Small intestine (tissue), 7 donors: ENCODE data around the gene NOC2L. TPM values are rescaled to one million over a fixed set of nuclear protein-coding genes. Genes with fewer than 3 reads are reported as not detected.

ENCODE experiments used
- DNase-seq, 2 donors: peaks; one replicate each; pipeline versions ENCODE4 v3.0.0 to v3.0.0-alpha.2; 2013
- FAIRE-seq: peaks from 2 replicates; lab custom pipeline; 2012; peaks lifted over from hg19 to GRCh38; lab: Jason Lieb, UNC
- H3K27ac ChIP-seq, 3 donors: one replicate each; pipeline ENCODE4 v1.5.1; 2013; ENCODE audit warnings: low read length in 2 of 3, mild to moderate bottlenecking in 2 of 3, control low read depth in 1 of 3, inconsistent platforms in 1 of 3, low read depth in 1 of 3, moderate library complexity in 1 of 3
- H3K27me3 ChIP-seq, 3 donors: one replicate each; pipeline ENCODE4 v1.6.1; 2013; ENCODE audit warnings: low read length in 3 of 3, inconsistent platforms in 1 of 3; ENCODE audit not compliant: control insufficient read depth in 3 of 3, insufficient read depth in 3 of 3
- H3K36me3 ChIP-seq, 3 donors: one replicate each; pipeline ENCODE4 v1.6.1; 2013; ENCODE audit warnings: low read length in 3 of 3, inconsistent platforms in 1 of 3, low read depth in 1 of 3, mild to moderate bottlenecking in 1 of 3, moderate library complexity in 1 of 3; ENCODE audit not compliant: control insufficient read depth in 3 of 3, insufficient read depth in 2 of 3
- H3K4me1 ChIP-seq, 3 donors: one replicate each; pipeline ENCODE4 v1.6.1; 2013; ENCODE audit warnings: low read length in 2 of 3, inconsistent platforms in 1 of 3, low read depth in 1 of 3, mild to moderate bottlenecking in 1 of 3, moderate library complexity in 1 of 3; ENCODE audit not compliant: control insufficient read depth in 3 of 3, insufficient read depth in 2 of 3
- H3K4me3 ChIP-seq, 3 donors: one replicate each; pipeline ENCODE4 v1.5.1; 2013; ENCODE audit warnings: low read length in 3 of 3, control low read depth in 1 of 3, inconsistent platforms in 1 of 3, low read depth in 1 of 3, mild to moderate bottlenecking in 1 of 3, moderate library complexity in 1 of 3
- H3K9me3 ChIP-seq, 2 donors: one replicate each; pipeline ENCODE4 v1.6.1; 2013; ENCODE audit warnings: low read depth in 1 of 2, low read length in 1 of 2; ENCODE audit not compliant: control insufficient read depth in 2 of 2, insufficient read depth in 1 of 2
- WGBS, 3 donors: extraction: QIAGEN DNeasy Blood & Tissue Kit; methylation state at CpG; one replicate each; pipeline ENCODE4 v1.1.7; 2013; 5-methylcytosine and 5-hydroxymethylcytosine counted together
- polyA plus RNA-seq, 4 donors: library from polyadenylated mRNA; stranded (reverse) in 3 of 4; unstranded in 1 of 4; fragments of 200-250 nt in 3 of 4; fragments of 120-200 nt in 1 of 4; gene quantifications; one replicate each; pipeline versions ENCODE4 v1.2.1 to v1.2.3, GENCODE V29; 2013
- donor health status: healthy with polysubstance abuse.
- donor health status: control.
- donor health status: control.
- donor health status: Bipolar disorder and iron deficiency.
- donor health status: healthy.

Gene NOC2L
- polyA plus RNA-seq, 4 donors = 34.0 to 69.3 (median 45.4) TPM

DNA sequence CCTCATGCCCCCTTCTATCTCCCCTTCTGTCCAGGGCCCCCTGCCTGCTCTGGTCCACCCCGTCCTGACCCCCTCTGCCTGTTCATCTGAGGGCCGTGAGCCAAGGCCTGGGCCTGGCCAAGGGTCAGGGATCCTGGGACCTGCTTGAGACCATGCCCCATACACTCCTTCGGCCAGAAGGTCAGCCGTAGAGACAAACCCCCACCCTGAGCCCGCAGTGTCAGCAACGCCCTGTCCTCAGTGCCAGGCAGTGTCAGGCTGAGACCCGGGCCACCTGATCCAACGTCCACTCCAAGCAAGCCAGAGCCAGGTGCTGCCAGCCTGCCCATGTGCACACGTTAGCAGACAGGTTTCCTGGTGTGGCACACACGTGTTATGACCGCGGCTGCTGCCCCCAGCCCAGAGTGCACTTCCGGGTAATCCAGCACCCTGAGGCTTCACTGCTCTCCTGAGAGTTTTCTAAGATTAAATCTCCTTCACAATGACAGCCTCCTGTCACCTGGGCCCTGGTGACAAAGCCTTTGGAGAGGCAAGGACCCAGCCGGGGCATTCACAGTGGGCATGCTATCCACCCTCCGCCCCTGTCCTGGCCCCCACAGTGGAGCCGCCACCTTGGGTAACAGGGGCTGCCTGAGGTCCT lies 45.4 kb downstream of the NOC2L start:
- Histone ChIP-seq H3K36me3 (no peaks in the 10 kb centered on the region), H3K27ac (no peak overlapping the region), H3K4me1 (peaks cover 0 to 50% (median 0%) of the 10 kb centered on the region in 3 donors), H3K9me3 (no peaks in the 10 kb centered on the region), H3K27me3 (peaks cover 10 to 59% (median 13%) of the 10 kb centered on the region in 3 donors), H3K4me3 (no peak overlapping the region)
- DNase-seq = no peak
- whole genome bisulfite sequencing, 3 donors = 53 to 78% (median 62%) methylated on average over 15 to 16 of the region's 16 CpGs
- no peak for FAIRE-seq

DNA sequence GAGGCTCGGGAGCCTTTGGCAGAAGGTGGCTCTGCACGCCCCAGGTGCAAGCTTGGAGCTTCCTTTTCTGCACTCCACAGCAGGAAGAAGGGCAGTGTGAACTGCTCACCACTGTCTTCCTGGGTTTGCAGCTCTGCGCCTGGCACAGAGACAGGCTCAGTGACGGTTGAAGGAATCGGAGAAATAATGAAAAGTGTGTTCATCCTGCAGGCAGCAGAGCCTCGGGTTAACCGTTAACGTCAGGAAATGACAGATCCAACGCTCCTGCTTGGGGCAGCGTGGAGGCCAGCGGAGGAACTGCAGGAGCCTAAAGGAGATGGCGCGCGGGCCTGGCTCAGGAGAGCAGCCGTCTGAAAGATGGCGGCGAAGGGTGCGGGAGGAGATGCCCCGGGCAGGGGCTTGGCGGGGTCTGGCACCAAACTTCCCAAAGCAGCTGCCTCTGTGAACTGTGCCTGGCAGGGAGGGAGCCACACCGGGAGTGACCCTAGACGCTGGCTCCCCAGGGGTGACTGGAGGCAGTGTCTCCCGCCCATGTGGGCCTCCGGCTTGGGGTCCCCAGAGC lies 46.2 kb downstream of the NOC2L start:
- no peaks in the 10 kb centered on the region for H3K36me3 ChIP-seq
- FAIRE-seq = no peak
- 36 to 48% (median 38%) methylated on average over 24 of the region's 24 CpGs for WGBS, 3 donors
- no peak overlapping the region for H3K27ac ChIP-seq
- DNase-seq = peak in 1 of 2 donors; percentile 42
- H3K4me3 ChIP-seq = no peak overlapping the region
- H3K9me3 ChIP-seq = no peaks in the 10 kb centered on the region
- peaks cover 0 to 50% (median 0%) of the 10 kb centered on the region in 3 donors for H3K4me1 ChIP-seq
- H3K27me3 ChIP-seq = peaks cover 10 to 51% (median 10%) of the 10 kb centered on the region in 3 donors

DNA sequence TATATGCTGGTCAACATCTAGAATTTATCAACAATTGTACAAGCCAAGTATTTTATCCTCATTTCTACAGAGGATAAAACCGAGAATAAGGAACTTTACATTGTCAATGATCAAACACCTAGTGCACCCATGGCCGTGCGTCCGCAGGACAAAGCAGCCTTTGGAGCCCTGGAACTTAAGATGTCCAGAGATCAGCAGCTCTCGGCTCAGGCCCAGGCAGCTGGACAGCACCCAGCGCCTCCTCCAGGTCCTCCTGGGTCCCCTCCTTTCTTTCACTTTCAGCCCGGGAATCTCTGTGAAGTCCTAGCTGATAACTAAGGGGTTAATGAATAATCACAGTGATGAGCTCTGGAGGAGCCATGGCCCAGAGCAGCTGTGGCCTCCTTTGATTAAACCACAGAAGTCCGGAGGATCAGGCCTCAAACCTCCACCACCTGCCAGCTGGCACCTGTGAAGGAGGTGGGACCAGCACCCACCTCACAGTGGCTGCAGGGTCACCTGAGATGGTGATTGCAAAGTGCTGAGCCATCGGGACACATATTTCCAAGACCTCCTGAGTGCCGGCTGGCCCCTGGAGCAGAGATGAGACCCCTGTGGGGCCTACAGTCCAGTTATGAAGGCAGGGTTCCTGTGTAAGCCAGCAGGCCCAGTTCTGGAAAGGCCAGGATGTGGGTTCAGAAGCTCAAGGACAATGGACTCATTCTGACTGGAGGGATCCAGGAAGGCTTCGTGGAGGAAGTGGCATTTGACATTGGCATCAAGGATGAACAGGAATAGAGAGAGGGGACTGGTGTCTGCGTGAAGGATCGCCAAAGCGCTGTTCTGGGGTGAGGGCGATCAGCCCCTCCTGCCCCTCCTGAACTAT lies 46.9 kb downstream of the NOC2L start:
- Histone ChIP-seq H3K4me1 (peaks cover 0 to 43% (median 0%) of the 10 kb centered on the region in 3 donors), H3K36me3 (no peaks in the 10 kb centered on the region), H3K27ac (no peak overlapping the region), H3K9me3 (no peaks in the 10 kb centered on the region), H3K4me3 (no peak overlapping the region), H3K27me3 (peaks cover 10 to 44% (median 10%) of the 10 kb centered on the region in 3 donors)
- WGBS, 3 donors = 35 to 53% (median 37%) methylated on average over 15 of the region's 15 CpGs
- FAIRE-seq (no peak), DNase-seq (peak in 1 of 2 donors; percentile 38)

DNA sequence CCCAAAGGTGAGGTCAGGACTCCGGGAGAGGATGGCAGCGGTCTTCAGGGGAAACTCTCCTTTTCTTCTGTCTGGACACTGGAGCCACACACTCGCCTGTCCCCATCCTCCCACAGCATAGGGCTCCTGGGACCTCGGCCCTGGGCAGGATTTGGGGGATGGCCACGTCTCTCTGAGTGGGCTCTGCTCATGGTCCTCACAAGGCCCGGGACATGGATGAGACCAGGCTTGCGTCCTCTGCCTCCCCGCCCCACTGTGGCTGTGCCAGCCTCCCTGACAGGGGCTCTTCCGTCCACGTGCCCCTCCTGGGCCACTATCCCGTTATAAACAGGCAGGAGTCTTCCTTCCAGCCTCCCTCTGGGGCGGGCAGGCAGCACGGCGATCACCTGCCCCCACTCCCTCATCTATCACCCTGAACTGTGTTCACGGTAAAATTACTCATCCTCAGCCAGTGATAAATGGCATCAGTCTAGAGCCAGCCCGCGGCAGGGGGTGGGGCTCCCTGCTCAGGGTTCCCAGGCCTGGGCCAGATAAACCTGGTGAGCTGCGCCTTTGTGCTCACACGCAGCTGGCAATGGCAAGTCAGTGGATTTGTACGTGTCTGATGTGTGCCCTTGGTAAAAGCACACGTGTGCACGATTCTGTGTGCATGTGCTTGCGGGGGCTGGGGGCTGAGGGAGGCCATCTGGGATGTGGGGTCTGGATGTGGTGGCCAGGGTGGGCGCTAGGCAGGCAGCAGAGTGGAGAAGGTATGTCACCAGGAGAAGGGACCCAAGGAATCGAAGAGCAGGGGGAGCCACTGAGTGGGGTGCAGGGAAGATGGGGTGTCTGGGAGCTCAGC lies 48.0 kb downstream of the NOC2L start:
- WGBS, 3 donors = 13 to 50% (median 23%) methylated on average over 25 of the region's 25 CpGs
- no peak overlapping the region for H3K4me3 ChIP-seq
- H3K4me1 ChIP-seq = peaks cover 0 to 43% (median 0%) of the 10 kb centered on the region in 3 donors
- no peaks in the 10 kb centered on the region for H3K36me3 ChIP-seq
- FAIRE-seq = no peak
- H3K27me3 ChIP-seq = peaks cover 10 to 41% (median 10%) of the 10 kb centered on the region in 3 donors
- peak; percentile 59 to 64 for DNase-seq
- H3K27ac ChIP-seq = no peak overlapping the region
- no peaks in the 10 kb centered on the region for H3K9me3 ChIP-seq

DNA sequence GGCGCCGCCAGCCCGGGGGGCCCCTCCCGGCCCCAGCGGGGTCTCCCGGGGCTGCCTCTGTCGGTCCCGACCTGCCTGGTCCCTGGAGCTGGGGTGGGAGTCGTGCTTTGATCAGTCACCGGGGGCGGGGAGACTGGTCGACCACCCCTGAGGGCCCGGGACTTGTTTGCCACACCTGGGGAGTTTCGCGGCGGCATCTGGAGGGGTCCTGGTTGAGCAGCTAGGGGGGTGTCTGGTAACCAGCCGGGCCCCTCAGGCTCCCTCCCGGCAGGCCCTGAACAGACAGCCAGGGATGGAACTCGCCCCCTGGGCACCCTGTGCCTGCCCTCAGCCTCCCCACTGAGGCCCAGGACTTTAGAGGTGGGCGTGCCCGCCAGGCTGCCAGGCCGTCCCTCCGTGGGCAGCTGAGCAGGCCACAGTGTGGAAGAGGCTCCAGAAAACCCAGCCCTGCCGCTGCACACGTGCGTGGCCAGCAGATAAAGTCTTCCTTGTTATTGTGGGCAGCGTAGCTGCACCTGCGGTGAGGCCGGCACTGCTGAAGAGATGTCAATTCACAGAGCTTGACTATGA lies 48.7 kb downstream of the NOC2L start:
- Histone ChIP-seq H3K9me3 (no peaks in the 10 kb centered on the region), H3K36me3 (no peaks in the 10 kb centered on the region), H3K4me3 (no peak overlapping the region), H3K4me1 (peaks cover 0 to 46% (median 0%) of the 10 kb centered on the region in 3 donors), H3K27ac (no peak overlapping the region), H3K27me3 (peaks cover 10 to 42% (median 10%) of the 10 kb centered on the region in 3 donors)
- 9 to 20% (median 19%) methylated on average over 21 to 29 of the region's 29 CpGs for WGBS, 3 donors
- no peak for FAIRE-seq
- no peak for DNase-seq

DNA sequence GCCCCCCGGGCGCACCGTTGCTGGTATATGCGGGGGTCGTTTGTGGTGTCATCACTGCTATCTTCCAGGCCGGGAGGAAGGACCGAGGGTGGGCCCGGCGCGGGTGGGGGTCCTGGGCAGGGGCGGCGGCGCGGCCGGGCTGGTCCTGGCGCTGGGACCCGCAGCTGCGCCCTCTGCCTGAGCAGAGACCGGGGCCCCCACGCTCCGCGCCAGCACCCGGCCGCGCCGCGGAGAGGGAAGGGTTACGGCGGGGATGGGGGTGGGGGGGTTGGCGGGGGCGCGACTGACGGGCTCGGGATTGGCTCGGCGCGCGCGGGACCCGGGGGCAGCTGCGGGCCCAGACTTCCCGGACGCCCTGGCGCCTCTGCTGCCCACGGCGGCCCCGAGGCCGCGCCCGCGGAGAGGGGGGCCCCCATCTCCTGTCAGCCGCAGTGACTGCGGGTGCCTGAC lies 49.2 kb downstream of the NOC2L start:
- Histone ChIP-seq H3K4me3 (no peak overlapping the region), H3K9me3 (no peaks in the 10 kb centered on the region), H3K27ac (no peak overlapping the region), H3K36me3 (no peaks in the 10 kb centered on the region), H3K4me1 (peaks cover 0 to 51% (median 0%) of the 10 kb centered on the region in 3 donors), H3K27me3 (peaks cover 7 to 47% (median 10%) of the 10 kb centered on the region in 3 donors)
- FAIRE-seq (no peak), DNase-seq (no peak)
- whole genome bisulfite sequencing, 3 donors = 10 to 15% (median 11%) methylated on average over 25 to 53 of the region's 53 CpGs

DNA sequence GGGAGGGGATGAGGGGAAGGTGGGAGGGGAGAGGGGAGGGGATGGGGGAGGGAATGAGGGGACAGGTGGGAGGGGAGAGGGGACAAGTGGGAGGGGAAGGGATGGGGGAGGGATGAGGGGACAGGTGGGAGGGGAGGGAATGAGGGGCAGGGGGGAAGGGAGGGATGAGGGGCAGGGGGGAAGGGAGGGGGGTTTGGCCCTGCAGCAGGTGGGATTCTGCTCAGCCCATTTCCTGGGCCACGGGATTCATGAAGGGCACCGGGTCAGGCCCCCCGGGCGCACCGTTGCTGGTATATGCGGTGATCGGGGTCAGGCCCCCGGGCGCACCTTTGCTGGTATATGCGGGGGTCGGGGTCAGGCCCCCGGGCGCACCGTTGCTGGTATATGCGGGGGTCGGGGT lies 50.4 kb downstream of the NOC2L start:
- Histone ChIP-seq H3K4me1 (peaks cover 0 to 51% (median 0%) of the 10 kb centered on the region in 3 donors), H3K27ac (no peak overlapping the region), H3K27me3 (peaks cover 6 to 45% (median 10%) of the 10 kb centered on the region in 3 donors), H3K9me3 (no peaks in the 10 kb centered on the region), H3K4me3 (no peak overlapping the region), H3K36me3 (no peaks in the 10 kb centered on the region)
- DNase-seq = no peak
- FAIRE-seq = no peak
- WGBS, 3 donors = 58 to 89% (median 78%) methylated on average over 5 to 16 of the region's 16 CpGs
